ENCODE data around the gene TAB2. TPM values are rescaled to one million over a fixed set of nuclear protein-coding genes. Genes with fewer than 3 reads are reported as not detected.

TAB2 gene
- total RNA-seq, 1 experiment from 2014 or later: 43.6 TPM

- Histone ChIP-seq H3K4me3 (ENCODE audit: low read depth, low read length) (no peak overlapping the region), H3K9me3 (no peaks in the 10 kb centered on the region), H3K27me3 (replicated peaks; ENCODE audit: control insufficient read depth, insufficient read depth, low read length) (no peaks in the 10 kb centered on the region), H3K36me3 (ENCODE audit: control insufficient read depth, insufficient read depth, low read length) (no peaks in the 10 kb centered on the region), H3K4me1 (peaks cover 12% of the 10 kb centered on the region; the same call in 1 of the 2 replicates)
- ChIA-PET POLR2A (no interaction called here), CTCF (no interaction called here)
- Mint-ChIP-seq H3K4me1 (ENCODE audit: low read depth, unreplicated experiment) (peaks cover 7% of the 10 kb centered on the region), H3K4me3 (ENCODE audit: unreplicated experiment) (no peak overlapping the region), H3K27ac (ENCODE audit: unreplicated experiment) (no peak overlapping the region), H3K9me3 (ENCODE audit: unreplicated experiment) (no peaks in the 10 kb centered on the region), H3K27me3 (ENCODE audit: insufficient read depth, unreplicated experiment) (no peaks in the 10 kb centered on the region), H3K36me3 (ENCODE audit: insufficient read depth, unreplicated experiment) (no peaks in the 10 kb centered on the region)
- no peak for DNase-seq
- no TSS peak for BruUV-seq (replicated peaks)
- intact Hi-C loops (cut with micrococcal nuclease; ENCODE audit: unreplicated experiment): no loop called here
- TF ChIP-seq CTCF (IDR thresholded peaks at IDR 0.05; ENCODE audit: insufficient read depth in 1 of 2, low read depth in 1 of 2, low read length in 1 of 2, severe bottlenecking in 1 of 2, unreplicated experiment in 1 of 2): no peak
Measured at GRCh38 chr6:149445573-149445972, 128.1 kb downstream of the TAB2 start.

DNA sequence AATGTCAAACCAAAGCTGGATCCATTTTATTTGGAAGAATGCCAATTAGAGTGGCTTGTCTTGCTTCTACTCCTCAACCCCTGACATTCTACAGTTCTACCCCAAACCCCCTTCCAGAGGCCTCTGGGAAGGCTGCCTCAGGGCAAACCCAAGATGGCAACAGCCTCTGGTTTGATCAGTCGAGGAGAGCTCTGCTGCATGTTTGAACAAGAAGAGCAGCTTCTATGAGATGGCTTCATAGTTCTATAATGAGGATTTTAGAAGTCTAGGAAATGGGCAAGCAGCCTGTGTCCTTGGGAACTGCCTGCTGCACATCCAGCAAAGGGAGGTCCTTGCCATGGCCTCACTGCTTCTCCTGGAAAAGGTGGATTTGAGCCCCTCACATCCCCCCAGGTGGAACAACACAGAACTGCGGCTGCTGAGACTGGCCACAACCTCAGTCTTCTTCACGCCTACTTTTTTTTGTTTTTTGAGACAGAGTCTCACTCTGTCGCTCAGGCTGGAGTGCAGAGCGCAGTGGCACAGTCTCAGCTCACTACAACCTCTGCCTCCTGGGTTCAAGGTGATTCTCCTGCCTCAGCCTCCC, 129.4 kb downstream of the TAB2 start:
- ChIA-PET CTCF (no interaction called here), POLR2A (no interaction called here)
- no peak for DNase-seq
- intact Hi-C loops (cut with micrococcal nuclease; ENCODE audit: unreplicated experiment): no loop called here
- Mint-ChIP-seq H3K27ac (ENCODE audit: unreplicated experiment) (no peak overlapping the region), H3K4me3 (ENCODE audit: unreplicated experiment) (no peak overlapping the region), H3K4me1 (ENCODE audit: low read depth, unreplicated experiment) (no peaks in the 10 kb centered on the region), H3K27me3 (ENCODE audit: insufficient read depth, unreplicated experiment) (no peaks in the 10 kb centered on the region), H3K9me3 (ENCODE audit: unreplicated experiment) (no peaks in the 10 kb centered on the region), H3K36me3 (ENCODE audit: insufficient read depth, unreplicated experiment) (no peaks in the 10 kb centered on the region)
- BruUV-seq (replicated peaks): no TSS peak
- H3K36me3 ChIP-seq (ENCODE audit: control insufficient read depth, insufficient read depth, low read length): no peaks in the 10 kb centered on the region
- no peak for TF ChIP-seq CTCF (IDR thresholded peaks at IDR 0.05; ENCODE audit: insufficient read depth in 1 of 2, low read depth in 1 of 2, low read length in 1 of 2, severe bottlenecking in 1 of 2, unreplicated experiment in 1 of 2)
- no peaks in the 10 kb centered on the region for H3K9me3 ChIP-seq
- peaks cover 9% of the 10 kb centered on the region; the same call in 1 of the 2 replicates for H3K4me1 ChIP-seq
- no peaks in the 10 kb centered on the region for H3K27me3 ChIP-seq (replicated peaks; ENCODE audit: control insufficient read depth, insufficient read depth, low read length)
- no peak overlapping the region for H3K4me3 ChIP-seq (ENCODE audit: low read depth, low read length)

DNA sequence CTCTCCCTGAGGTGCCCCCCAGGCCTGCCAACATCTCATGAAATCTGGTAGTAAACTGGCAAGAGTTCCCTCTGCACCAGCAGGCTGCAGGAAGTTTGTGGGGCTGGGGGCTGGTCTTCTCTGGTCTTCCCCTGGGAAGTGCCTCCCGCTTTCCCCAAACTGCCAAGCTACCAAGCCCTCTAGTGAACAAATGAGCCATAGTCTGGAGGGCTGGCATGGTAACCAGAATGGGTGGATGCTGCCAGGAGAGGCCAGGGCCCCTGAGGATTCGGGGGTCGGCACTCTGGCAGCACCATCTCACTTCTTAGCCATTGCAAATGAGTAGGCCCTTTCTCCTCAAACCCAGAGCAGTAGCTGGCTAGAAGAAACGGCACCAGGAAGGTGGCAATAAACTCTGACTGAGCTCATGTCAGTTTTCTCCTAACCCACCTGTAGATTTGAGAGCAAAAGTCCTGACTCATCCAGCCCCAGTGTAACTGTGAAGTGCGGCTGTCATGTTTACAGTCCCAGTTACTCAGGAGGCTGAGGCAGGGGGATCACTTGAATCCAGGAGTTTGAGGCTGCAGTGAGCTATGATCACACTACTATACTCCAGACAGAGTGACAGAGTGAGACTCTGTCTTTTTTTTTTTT, 131.4 kb downstream of the TAB2 start:
- Histone ChIP-seq H3K36me3 (ENCODE audit: control insufficient read depth, insufficient read depth, low read length) (no peaks in the 10 kb centered on the region), H3K4me3 (ENCODE audit: low read depth, low read length) (no peak overlapping the region), H3K9me3 (no peaks in the 10 kb centered on the region), H3K27me3 (replicated peaks; ENCODE audit: control insufficient read depth, insufficient read depth, low read length) (no peaks in the 10 kb centered on the region), H3K4me1 (peaks cover 10% of the 10 kb centered on the region; the same call in 1 of the 2 replicates)
- no peak for DNase-seq
- Mint-ChIP-seq H3K36me3 (ENCODE audit: insufficient read depth, unreplicated experiment) (no peaks in the 10 kb centered on the region), H3K9me3 (ENCODE audit: unreplicated experiment) (no peaks in the 10 kb centered on the region), H3K4me1 (ENCODE audit: low read depth, unreplicated experiment) (no peaks in the 10 kb centered on the region), H3K27me3 (ENCODE audit: insufficient read depth, unreplicated experiment) (no peaks in the 10 kb centered on the region), H3K27ac (ENCODE audit: unreplicated experiment) (no peak overlapping the region), H3K4me3 (ENCODE audit: unreplicated experiment) (no peak overlapping the region)
- POLR2A ChIA-PET: no interaction called here
- intact Hi-C loops (cut with micrococcal nuclease; ENCODE audit: unreplicated experiment): no loop called here
- TF ChIP-seq CTCF (IDR thresholded peaks at IDR 0.05; ENCODE audit: insufficient read depth in 1 of 2, low read depth in 1 of 2, low read length in 1 of 2, severe bottlenecking in 1 of 2, unreplicated experiment in 1 of 2): no peak
- CTCF ChIA-PET: no interaction called here
- no TSS peak for BruUV-seq (replicated peaks)

All from Caco-2 (cell line).